Activated CD4-positive, alpha-beta T cell treated with anti-CD3 and anti-CD28 coated beads for 4 hours (primary cell): ENCODE results near the gene CALM1.

Experiments
- DNase-seq, 2 donors: peaks; one replicate each; pipeline ENCODE4 v3.0.0-alpha.2; 2020

Gene CALM1

GRCh38 chr14:90412058-90412457, 15.2 kb downstream of the CALM1 start:
- DNase-seq: no peak

GRCh38 chr14:90416720-90417119, 19.9 kb downstream of the CALM1 start:
- DNase-seq: no peak

- DNase-seq: no peak
These were observed 21.2 kb downstream of the CALM1 start for GRCh38 chr14:90418053-90418452.

- no peak for DNase-seq
These were observed 22.4 kb downstream of the CALM1 start for GRCh38 chr14:90419200-90419599.

GRCh38 chr14:90421001-90421631, 24.3 kb downstream of the CALM1 start:
- no peak for DNase-seq

GRCh38 chr14:90421632-90422020, 24.8 kb downstream of the CALM1 start:
- no peak for DNase-seq

GRCh38 chr14:90423166-90423565, 26.3 kb downstream of the CALM1 start:
- DNase-seq: no peak

- no peak for DNase-seq
These were observed 27.2 kb downstream of the CALM1 start for GRCh38 chr14:90424075-90424474.

- DNase-seq: no peak
These were observed 28.0 kb downstream of the CALM1 start for GRCh38 chr14:90424686-90425372.

GRCh38 chr14:90425373-90425879, 28.6 kb downstream of the CALM1 start:
- no peak for DNase-seq

- no peak for DNase-seq
These were observed 29.3 kb downstream of the CALM1 start for GRCh38 chr14:90426031-90426540.

- no peak for DNase-seq
These were observed 29.8 kb downstream of the CALM1 start for GRCh38 chr14:90426663-90427062.

GRCh38 chr14:90427848-90428426, 31.1 kb downstream of the CALM1 start:
- no peak for DNase-seq

GRCh38 chr14:90428676-90429075, 31.8 kb downstream of the CALM1 start:
- DNase-seq: no peak

GRCh38 chr14:90429236-90429635, 32.4 kb downstream of the CALM1 start:
- no peak for DNase-seq

- DNase-seq: no peak
These were observed 32.9 kb downstream of the CALM1 start for GRCh38 chr14:90429754-90430153.

GRCh38 chr14:90434370-90435020, 37.7 kb downstream of the CALM1 start:
- DNase-seq: no peak

- DNase-seq: no peak
These were observed 42.0 kb downstream of the CALM1 start for GRCh38 chr14:90438841-90439240.

- no peak for DNase-seq
These were observed 43.2 kb downstream of the CALM1 start for GRCh38 chr14:90440021-90440451.

GRCh38 chr14:90440592-90440991, 43.8 kb downstream of the CALM1 start:
- no peak for DNase-seq

GRCh38 chr14:90442388-90442787, 45.6 kb downstream of the CALM1 start:
- no peak for DNase-seq

- DNase-seq: no peak
These were observed 46.6 kb downstream of the CALM1 start for GRCh38 chr14:90443161-90444076.
